T-helper 1 cell (primary cell): ENCODE data around the gene ZNF14.
"Not testable (repeated sequence)": the region's sequence is repeated elsewhere in the genome, so short reads cannot be mapped to it uniquely, and the experiment has no call there.

Experiments
- DNase-seq, 5 donors: peaks; one replicate each; pipeline ENCODE4 v3.0.0-alpha.2; 2012 to 2020

Gene ZNF14

GRCh38 chr19:19746286-19747213, 13.6 kb upstream of the ZNF14 start:
- DNase-seq: no peak

GRCh38 chr19:19745496-19746285, 12.8 kb upstream of the ZNF14 start:
- DNase-seq: no peak

DNA sequence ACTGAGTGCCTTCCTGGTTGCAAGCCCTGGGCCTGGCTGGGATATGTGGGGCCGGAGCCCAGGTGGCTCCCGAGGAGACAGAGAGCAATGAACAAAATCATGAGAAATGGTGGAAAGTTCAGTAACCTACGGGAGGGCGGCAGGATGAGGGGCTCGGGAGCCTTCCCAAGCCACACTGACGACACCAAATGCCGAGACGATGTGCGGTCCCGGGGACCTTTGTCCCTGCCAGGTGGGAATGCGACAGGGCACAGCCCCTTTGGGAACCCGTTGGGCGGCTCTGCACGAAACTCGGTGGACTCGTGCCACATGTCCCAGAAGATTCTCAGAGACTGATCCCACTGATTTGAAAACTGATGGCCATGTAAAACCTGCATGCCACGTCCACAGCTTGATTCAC, 11.7 kb upstream of the ZNF14 start:
- DNase-seq: no peak

GRCh38 chr19:19743921-19744320, 11.0 kb upstream of the ZNF14 start:
- DNase-seq: not testable (repeated sequence)

DNA sequence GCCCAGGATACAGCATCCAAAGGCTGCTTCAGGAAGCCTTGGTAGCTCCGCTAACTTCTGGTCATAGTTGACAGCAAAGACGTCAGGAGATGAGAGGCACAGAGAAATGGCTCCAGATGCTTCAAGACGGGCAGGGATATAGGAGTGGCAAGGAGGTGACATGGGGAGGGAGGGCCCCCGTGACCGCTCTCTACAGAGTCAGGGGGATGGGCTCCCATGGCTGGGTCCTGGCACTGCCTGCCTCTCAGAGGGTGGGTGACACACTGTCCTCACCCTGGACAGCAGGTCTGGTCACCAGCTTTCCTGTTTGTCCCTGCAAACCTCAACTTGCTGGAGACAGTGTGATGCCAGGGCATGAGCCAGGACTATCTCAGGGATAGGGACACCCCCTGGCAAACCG, 10.3 kb upstream of the ZNF14 start:
- DNase-seq: no peak

DNA sequence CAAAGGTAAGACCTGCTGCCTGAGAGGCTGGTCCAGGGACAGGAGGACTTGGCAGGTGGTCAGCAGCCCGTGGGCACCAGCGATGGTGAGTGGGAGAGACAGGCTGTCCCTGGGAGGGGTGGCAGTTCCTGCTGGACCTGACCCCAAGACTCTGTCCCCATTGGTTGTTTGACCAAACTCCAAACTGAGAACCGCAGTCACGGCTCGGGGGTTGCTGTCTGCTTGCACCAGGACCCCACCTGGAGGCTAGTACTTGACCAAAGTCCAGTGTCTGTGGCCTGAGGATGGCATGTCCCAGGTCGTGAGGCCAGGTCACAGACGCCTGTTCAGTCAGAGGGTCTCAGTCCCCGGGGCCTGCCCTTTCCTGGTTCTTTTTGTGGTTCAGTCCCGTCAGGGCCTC, 9.9 kb upstream of the ZNF14 start:
- DNase-seq: no peak

DNA sequence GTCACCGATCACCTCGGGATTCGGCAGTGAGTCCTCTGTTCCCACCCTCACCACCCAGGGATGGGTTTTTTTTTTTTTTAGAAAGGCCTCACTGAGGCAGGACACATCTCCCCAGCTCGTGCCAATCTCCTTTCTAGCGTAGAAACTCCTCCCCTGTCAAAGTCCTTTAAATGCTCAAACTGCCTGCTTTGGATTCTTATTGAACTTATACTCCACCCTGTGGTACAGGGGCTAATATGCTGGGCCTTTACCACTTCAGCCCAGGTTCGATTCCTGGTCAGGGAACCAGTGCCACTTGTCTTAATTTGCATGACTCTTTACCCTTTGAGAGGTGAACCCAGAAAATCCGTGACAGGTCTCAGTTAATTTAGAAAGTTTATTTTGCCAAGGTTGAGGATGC, 8.3 kb upstream of the ZNF14 start:
- DNase-seq: no peak

DNA sequence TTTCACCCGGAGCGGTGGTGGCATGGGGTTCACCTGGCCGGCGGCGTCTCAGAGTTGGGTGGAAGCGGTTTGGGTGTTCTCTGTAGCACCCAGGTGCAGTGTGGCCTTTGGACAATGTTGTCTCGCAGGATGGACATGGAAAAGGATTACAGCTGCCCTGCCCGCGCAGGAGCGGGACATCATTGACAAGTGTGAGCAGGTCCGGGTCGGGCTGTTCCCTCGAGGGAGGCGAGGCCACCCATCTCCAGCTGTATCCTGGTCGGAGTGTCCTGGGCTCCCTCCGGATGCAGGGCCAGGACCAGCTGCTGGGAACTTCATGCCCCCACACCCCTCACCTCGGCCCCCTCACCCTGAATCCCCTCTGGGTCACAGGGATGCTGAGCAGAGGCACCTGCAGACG, 7.8 kb upstream of the ZNF14 start:
- no peak for DNase-seq

GRCh38 chr19:19738564-19738963, 5.7 kb upstream of the ZNF14 start:
- DNase-seq: no peak

DNA sequence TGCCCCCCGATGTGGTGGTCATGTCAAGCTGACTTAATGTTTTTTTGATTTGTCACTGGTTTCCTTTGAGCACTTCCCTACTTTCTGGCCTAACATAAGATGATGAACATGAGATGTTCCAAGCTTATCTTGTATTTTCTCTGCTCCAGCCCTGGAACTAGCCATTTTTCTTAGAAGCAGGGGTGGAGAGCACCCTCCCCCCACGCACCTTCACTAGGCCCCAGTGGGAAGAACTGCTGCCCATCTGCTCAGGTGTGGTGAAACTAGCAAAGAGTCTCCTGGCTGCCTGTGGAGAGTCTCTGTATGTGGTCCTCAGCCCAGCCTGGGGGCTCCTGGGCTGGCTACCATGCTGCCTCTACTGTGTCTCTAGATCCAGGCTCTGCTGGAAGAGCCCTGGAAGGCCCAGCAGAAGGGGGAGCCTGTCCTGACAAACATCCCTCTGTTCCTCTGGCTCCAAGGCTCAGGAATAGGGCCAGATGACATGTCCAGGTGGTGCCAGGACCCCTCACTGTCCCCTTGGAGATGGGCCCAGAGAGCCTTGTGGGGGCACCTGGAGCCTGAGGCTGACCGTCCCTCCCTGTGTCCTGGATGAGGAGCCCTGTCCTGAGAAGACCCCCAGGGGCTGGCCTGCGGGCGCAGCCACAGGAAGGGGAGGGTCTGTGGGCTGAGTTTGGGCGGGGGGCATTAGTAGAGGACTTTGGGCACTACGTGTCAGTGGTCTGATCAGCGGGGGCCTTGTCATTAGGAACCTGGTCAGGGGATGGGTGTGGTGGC, 4.8 kb upstream of the ZNF14 start:
- no peak for DNase-seq

- no peak for DNase-seq
Measured at GRCh38 chr19:19721896-19722295, 11.0 kb downstream of the ZNF14 start.

GRCh38 chr19:19719798-19720197, 13.1 kb downstream of the ZNF14 start:
- no peak for DNase-seq

DNA sequence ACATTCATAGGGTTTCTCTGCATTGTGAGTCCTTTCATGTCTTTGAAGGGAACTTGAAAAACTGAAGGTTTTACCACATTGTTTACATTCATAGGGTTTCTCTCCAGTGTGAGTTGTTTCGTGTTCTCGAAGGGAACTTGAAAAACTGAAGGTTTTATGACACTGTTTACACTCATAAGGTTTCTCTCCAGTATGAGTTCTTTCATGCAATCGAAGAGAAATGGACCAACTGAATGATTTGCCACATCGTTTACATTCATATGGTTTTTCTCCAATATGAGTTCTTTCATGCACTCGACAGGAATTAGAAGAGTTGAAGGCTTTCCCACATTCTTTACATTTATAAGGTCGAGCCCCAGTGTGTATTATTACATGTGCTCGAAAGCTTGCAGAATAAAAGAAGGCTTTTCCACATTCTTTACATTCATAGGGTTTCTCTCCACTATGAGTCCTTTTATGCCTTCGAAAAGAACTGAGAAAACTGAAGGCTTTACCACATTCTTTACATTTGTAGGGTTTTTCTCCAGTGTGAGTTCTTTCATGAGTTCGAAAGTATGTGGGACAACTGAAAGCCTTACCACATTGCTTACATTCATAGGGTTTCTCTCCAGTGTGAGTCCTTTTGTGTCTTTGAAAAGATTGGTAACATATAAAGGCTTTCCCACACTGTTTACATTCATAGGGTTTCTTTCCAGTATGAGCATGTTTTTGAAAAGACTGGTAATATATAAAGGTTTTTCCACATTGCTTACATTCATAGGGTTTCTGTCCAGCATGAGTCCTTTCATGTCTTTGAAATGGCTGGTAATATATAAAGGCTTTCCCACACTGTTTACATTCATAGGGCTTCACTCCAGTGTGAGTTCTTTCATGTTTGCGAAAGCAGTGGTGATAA, 20.7 kb downstream of the ZNF14 start:
- no peak for DNase-seq

GRCh38 chr19:19711306-19711933, 21.5 kb downstream of the ZNF14 start:
- no peak for DNase-seq

DNA sequence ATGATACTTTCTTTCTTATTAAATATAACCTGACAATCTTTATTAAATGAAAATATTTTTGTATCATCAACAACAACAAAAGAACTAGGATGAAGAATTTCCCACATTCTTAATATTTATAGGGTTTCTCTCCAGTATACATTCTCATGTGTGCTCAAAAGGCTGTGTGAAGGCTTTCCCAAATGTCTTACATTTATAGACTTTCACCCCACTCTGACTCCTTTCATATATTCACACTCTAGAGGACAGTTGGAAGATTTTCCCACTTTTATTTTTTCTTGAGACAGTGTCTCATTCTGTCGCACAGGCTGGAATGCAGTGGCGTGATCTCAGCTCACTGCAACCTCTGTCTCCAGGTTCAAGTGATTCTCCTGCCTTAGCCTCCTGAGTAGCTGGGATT, 22.4 kb downstream of the ZNF14 start:
- no peak for DNase-seq

GRCh38 chr19:19704836-19705235, 28.1 kb downstream of the ZNF14 start:
- DNase-seq: no peak

- not testable (repeated sequence) for DNase-seq
Measured at GRCh38 chr19:19700493-19700892, 32.4 kb downstream of the ZNF14 start.

DNA sequence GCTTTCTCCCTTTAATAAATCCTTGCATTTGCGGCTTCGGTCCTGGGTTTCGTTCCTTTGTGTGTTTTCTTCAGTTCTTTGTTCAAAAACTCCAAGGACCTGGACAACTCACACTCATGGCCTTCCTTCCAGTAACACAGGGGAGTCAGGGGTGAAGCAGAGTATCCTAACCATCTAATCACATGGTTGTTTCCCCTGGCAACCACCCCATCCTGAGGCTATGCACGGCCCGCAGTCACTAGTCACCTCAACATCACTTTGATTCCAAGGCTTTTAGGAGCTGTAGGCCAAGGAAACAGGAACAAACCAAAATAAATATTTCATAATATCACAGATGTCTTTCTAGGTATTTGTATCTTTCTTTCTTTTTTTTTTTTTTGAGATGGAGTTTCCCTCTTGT, 35.3 kb downstream of the ZNF14 start:
- no peak for DNase-seq

- DNase-seq: no peak
Measured at GRCh38 chr19:19696386-19696785, 36.5 kb downstream of the ZNF14 start.

- no peak for DNase-seq
Measured at GRCh38 chr19:19691683-19692082, 41.2 kb downstream of the ZNF14 start.

DNA sequence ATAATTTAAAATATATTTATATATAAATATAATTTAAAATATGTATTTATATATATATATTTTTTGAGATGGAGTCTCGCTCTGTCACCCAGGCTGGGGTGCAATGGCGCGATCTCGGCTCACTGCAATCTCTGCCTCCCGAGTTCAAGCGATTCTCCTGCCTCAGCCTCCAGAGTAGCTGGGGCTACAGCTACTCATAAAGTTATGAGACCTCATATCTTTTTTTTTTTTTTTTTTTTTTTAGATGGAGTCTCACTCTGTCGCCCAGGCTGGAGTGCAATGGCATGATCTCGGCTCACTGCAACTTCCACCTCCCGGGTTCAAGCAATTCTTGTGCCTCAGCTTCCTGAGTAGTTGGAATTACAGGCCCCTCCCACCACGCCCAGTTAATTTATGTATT, 43.9 kb downstream of the ZNF14 start:
- DNase-seq: not testable (repeated sequence)

DNA sequence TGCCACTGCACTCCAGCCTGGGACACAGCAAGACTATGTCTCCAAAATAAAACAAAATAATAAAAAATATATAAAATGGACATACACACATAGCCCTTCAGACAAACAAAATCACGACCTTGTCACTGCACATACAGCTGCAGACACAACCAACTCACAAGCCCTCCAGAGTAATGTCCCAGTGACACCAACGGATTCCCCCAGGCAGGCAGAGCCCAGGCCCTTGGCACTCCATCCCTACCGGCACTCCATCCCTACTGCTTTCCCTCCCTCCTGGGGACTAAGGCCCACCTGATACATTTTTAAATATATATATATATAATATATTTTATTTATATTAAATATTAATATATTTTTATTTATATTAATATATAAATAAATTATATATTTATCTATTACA, 45.8 kb downstream of the ZNF14 start:
- DNase-seq: no peak
